Loucy (cell line): ENCODE results near the gene MTHFSD.

ENCODE experiments used
- H2AFZ ChIP-seq: fragments of 200-600 bp; sonication (generic); 2 replicates; pipeline ENCODE4 v1.6.0; 2016; ENCODE audit warnings: antibody characterized with exemption, mild to moderate bottlenecking, low read length, moderate library complexity
- H3F3A ChIP-seq: fragments of 200-600 bp; 2 replicates; pipeline ENCODE4 v1.6.0; 2016; ENCODE audit warnings: antibody characterized with exemption, low read depth, mild to moderate bottlenecking
- H3K27me3 ChIP-seq: fragments of 200-600 bp; sonication (generic); 2 replicates; pipeline ENCODE4 v1.6.1; 2014; ENCODE audit warnings: low read length, mild to moderate bottlenecking; ENCODE audit not compliant: insufficient read depth, poor library complexity, severe bottlenecking
- H3K36me3 ChIP-seq: fragments of 200-600 bp; sonication (generic); 2 replicates; pipeline ENCODE4 v1.6.1; 2016; ENCODE audit warnings: low read length; ENCODE audit not compliant: insufficient read depth
- H3K4me1 ChIP-seq: fragments of 200-600 bp; sonication (generic); 2 replicates; pipeline ENCODE4 v1.5.1; 2014; ENCODE audit warnings: low read length, mild to moderate bottlenecking; ENCODE audit not compliant: insufficient read depth, poor library complexity, severe bottlenecking
- H3K4me2 ChIP-seq: fragments of 200-600 bp; sonication (generic); 2 replicates; pipeline ENCODE4 v1.6.0; 2014; ENCODE audit warnings: antibody characterized with exemption, low read length, low read depth, mild to moderate bottlenecking; ENCODE audit not compliant: poor library complexity, severe bottlenecking
- H3K4me3 ChIP-seq: fragments of 200-600 bp; sonication (generic); 2 replicates; pipeline ENCODE4 v1.5.1; 2014; ENCODE audit warnings: low read length, mild to moderate bottlenecking, mixed read lengths; ENCODE audit not compliant: poor library complexity, severe bottlenecking
- H3K79me2 ChIP-seq: fragments of 200-600 bp; sonication (generic); 2 replicates; pipeline ENCODE4 v1.6.1; 2014; ENCODE audit warnings: low read length; ENCODE audit not compliant: insufficient read depth
- H3K9ac ChIP-seq: fragments of 200-600 bp; sonication (generic); 2 replicates; pipeline ENCODE4 v1.6.0; 2014; ENCODE audit warnings: mild to moderate bottlenecking, low read depth, low read length, moderate library complexity; ENCODE audit not compliant: poor library complexity, severe bottlenecking
- H3K9me2 ChIP-seq: fragments of 200-600 bp; sonication (generic); replicated peaks from 2 replicates; pipeline ENCODE4 v1.6.1; 2016; ENCODE audit warnings: low read depth, low read length, mixed read lengths
- H3K9me3 ChIP-seq: fragments of 200-600 bp; sonication (generic); 2 replicates; pipeline ENCODE4 v1.6.1; 2014; ENCODE audit warnings: mild to moderate bottlenecking, antibody characterized with exemption, low read length, low read depth; ENCODE audit not compliant: insufficient read depth
- H4K20me1 ChIP-seq: fragments of 200-600 bp; sonication (generic); 2 replicates; pipeline ENCODE4 v1.6.0; 2014; ENCODE audit warnings: antibody characterized with exemption, low read length, mild to moderate bottlenecking; ENCODE audit not compliant: insufficient read depth, poor library complexity, severe bottlenecking
- EZH2phosphoT487 ChIP-seq: fragments of 200-600 bp; IDR thresholded peaks from 2 replicates; pipeline ENCODE4 v1.6.1; 2018; ENCODE audit warnings: antibody characterized with exemption, mild to moderate bottlenecking, moderate library complexity, borderline replicate concordance
- TF ChIP-seq, protein P1 (sequence below): fragments of 200-600 bp; sonication (generic); conservative IDR thresholded peaks from 2 replicates; pipeline ENCODE4 v1.5.1; 2014; ENCODE audit warnings: mild to moderate bottlenecking, antibody characterized with exemption, low read length

Gene MTHFSD

DNA sequence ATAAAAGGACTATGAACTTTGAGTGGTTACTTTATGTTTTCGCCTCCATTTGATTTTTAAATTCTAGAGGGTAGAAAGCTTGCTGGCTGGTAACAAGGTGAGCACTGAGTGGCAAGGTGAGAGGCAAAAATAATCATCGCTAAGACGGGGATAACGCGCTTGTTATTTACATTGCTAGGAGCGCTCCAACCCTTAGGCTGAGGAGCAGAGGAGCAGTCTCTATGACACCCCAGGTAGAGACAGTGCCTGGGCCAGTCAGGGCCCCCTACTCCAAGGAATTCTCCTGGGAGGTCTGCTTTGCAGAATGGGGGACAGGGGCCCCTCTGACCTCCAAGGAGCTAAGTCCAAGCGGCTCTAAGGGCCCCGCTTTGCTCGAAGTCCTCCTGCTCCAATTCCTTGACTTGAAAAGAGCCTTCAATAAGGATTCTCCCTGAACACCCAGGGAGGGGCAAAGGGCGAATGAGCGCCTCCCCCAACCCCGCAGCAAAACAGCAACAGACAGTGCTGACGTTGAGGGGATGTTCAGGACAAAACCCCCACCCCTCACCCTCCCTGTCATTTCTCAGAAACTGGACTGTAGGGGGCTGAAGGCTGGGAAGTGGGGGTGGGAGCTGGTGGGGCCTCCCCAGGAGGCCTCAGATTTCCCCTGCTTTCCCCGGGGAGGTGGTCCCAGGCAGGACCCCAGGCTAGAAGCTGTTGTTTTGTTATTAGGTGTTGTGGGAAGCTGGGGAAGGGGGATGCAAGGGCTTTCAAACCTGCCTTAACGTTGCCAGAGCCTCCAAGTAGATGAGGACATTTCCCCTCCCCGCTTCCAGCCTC, 54.9 kb downstream of the MTHFSD start:
- no peak overlapping the region for H3K9ac ChIP-seq
- no peak overlapping the region for H3K4me3 ChIP-seq
- H3K79me2 ChIP-seq: no peaks in the 10 kb centered on the region
- H3K36me3 ChIP-seq: no peaks in the 10 kb centered on the region
- H3K4me2 ChIP-seq: no peak overlapping the region
- H3K27me3 ChIP-seq: no peaks in the 10 kb centered on the region
- H3K9me2 ChIP-seq: no peaks in the 10 kb centered on the region
- H3K4me1 ChIP-seq: no peaks in the 10 kb centered on the region
- no peak for TF ChIP-seq EZH2phosphoT487
- TF ChIP-seq, protein P1, sequence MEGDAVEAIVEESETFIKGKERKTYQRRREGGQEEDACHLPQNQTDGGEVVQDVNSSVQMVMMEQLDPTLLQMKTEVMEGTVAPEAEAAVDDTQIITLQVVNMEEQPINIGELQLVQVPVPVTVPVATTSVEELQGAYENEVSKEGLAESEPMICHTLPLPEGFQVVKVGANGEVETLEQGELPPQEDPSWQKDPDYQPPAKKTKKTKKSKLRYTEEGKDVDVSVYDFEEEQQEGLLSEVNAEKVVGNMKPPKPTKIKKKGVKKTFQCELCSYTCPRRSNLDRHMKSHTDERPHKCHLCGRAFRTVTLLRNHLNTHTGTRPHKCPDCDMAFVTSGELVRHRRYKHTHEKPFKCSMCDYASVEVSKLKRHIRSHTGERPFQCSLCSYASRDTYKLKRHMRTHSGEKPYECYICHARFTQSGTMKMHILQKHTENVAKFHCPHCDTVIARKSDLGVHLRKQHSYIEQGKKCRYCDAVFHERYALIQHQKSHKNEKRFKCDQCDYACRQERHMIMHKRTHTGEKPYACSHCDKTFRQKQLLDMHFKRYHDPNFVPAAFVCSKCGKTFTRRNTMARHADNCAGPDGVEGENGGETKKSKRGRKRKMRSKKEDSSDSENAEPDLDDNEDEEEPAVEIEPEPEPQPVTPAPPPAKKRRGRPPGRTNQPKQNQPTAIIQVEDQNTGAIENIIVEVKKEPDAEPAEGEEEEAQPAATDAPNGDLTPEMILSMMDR: no peak
- no peak overlapping the region for H2AFZ ChIP-seq
- H3K9me3 ChIP-seq: no peaks in the 10 kb centered on the region
- H3F3A ChIP-seq: no peaks in the 10 kb centered on the region
- H4K20me1 ChIP-seq: no peaks in the 10 kb centered on the region

GRCh38 chr16:86499440-86499786, 55.6 kb downstream of the MTHFSD start:
- H3K36me3 ChIP-seq: no peaks in the 10 kb centered on the region
- H3K4me3 ChIP-seq: no peak overlapping the region
- H3K9ac ChIP-seq: no peak overlapping the region
- no peak overlapping the region for H2AFZ ChIP-seq
- no peaks in the 10 kb centered on the region for H3F3A ChIP-seq
- no peak for TF ChIP-seq EZH2phosphoT487
- TF ChIP-seq, protein P1: no peak
- no peaks in the 10 kb centered on the region for H4K20me1 ChIP-seq
- no peaks in the 10 kb centered on the region for H3K4me1 ChIP-seq
- no peaks in the 10 kb centered on the region for H3K9me3 ChIP-seq
- H3K79me2 ChIP-seq: no peaks in the 10 kb centered on the region
- no peaks in the 10 kb centered on the region for H3K9me2 ChIP-seq
- H3K4me2 ChIP-seq: no peak overlapping the region
- no peaks in the 10 kb centered on the region for H3K27me3 ChIP-seq

GRCh38 chr16:86498671-86499439, 56.2 kb downstream of the MTHFSD start:
- Histone ChIP-seq H3K4me2 (no peak overlapping the region), H4K20me1 (no peaks in the 10 kb centered on the region), H3K9me3 (no peaks in the 10 kb centered on the region), H3K9ac (no peak overlapping the region), H3F3A (no peaks in the 10 kb centered on the region), H3K9me2 (no peaks in the 10 kb centered on the region), H3K36me3 (no peaks in the 10 kb centered on the region), H3K4me3 (no peak overlapping the region), H3K4me1 (no peaks in the 10 kb centered on the region), H3K79me2 (no peaks in the 10 kb centered on the region), H2AFZ (no peak overlapping the region), H3K27me3 (no peaks in the 10 kb centered on the region)
- TF ChIP-seq, protein P1: no peak
- no peak for TF ChIP-seq EZH2phosphoT487
